Neural progenitor cell (in vitro differentiated cells): ENCODE data around the gene OBI1.

Experiments
- CTCF ChIP-seq: fragments of 200-600 bp; sonication (generic); IDR thresholded peaks from 2 replicates; pipeline ENCODE4 v1.5.1; 2017; ENCODE audit warnings: antibody characterized with exemption, mild to moderate bottlenecking
- EZH2 ChIP-seq: fragments of 200-600 bp; sonication (generic); IDR thresholded peaks from 2 replicates; pipeline ENCODE4 v1.6.1; 2017; ENCODE audit warnings: antibody characterized with exemption, mild to moderate bottlenecking, moderate library complexity

DNA sequence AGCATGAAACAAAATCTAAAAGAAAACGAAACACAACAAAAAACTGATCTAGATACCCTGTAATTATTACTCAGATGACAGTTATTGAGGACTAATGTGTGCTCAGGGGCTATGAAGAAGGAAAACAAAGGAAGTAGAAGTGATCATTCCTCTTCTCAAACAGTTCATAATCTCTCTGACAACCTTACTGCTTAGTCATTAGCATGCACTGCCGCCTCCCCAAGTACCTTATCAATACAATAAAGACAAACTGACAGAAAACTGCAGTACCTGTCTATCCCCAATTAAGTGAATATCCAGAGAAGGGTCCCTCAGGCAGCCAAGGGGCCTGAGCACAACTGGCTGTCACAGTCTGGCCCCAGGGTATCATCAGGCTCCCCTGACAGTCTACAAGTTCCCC is 33.6 kb downstream of the OBI1 start:
- TF ChIP-seq CTCF (no peak), EZH2 (no peak)
